ENCODE results near the gene VWF.
"Not testable (repeated sequence)": the region's sequence is repeated elsewhere in the genome, so short reads cannot be mapped to it uniquely, and the experiment has no call there.

VWF gene

DNA sequence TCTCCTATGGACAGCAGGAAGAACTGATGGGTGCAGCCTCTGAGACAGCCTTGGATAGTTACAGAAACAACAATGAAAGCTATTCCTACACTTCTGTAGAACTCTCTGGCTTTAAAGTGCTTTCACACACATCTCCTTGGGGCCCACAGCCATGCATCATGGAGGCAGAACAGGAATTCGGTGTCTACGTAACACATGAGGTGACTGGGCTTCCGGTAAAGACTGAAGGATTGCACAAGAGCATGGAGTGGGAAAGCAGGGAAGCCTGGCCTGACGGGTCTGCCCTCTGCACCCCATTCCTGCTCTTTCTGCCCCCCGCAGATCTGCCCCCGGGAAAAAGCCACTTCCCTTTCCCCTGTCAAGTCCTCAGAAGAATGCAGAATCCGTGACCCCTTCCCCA is 82.6 kb downstream of the VWF start:
- peaks cover 3% of the 10 kb centered on the region for H3K4me1 Mint-ChIP-seq
- no peak overlapping the region for H3K4me3 Mint-ChIP-seq
- ATAC-seq (ENCODE audit: low read depth) = no peak
- H3K9me3 Mint-ChIP-seq = no peaks in the 10 kb centered on the region
- no peak overlapping the region for H3K27ac Mint-ChIP-seq
- no peaks in the 10 kb centered on the region for H3K36me3 Mint-ChIP-seq
- peaks cover 7% of the 10 kb centered on the region for H3K27me3 Mint-ChIP-seq
- no peak for DNase-seq (ENCODE audit: low spot score in 2 of 2)

GRCh38 chr12:6040815-6041214 is 83.7 kb downstream of the VWF start:
- ATAC-seq (ENCODE audit: low read depth) (no peak), DNase-seq (ENCODE audit: low spot score in 2 of 2) (no peak)
- Mint-ChIP-seq H3K9me3 (no peaks in the 10 kb centered on the region), H3K4me1 (peaks cover 3% of the 10 kb centered on the region), H3K36me3 (no peaks in the 10 kb centered on the region), H3K27ac (no peak overlapping the region), H3K4me3 (no peak overlapping the region), H3K27me3 (peaks cover 5% of the 10 kb centered on the region)

DNA sequence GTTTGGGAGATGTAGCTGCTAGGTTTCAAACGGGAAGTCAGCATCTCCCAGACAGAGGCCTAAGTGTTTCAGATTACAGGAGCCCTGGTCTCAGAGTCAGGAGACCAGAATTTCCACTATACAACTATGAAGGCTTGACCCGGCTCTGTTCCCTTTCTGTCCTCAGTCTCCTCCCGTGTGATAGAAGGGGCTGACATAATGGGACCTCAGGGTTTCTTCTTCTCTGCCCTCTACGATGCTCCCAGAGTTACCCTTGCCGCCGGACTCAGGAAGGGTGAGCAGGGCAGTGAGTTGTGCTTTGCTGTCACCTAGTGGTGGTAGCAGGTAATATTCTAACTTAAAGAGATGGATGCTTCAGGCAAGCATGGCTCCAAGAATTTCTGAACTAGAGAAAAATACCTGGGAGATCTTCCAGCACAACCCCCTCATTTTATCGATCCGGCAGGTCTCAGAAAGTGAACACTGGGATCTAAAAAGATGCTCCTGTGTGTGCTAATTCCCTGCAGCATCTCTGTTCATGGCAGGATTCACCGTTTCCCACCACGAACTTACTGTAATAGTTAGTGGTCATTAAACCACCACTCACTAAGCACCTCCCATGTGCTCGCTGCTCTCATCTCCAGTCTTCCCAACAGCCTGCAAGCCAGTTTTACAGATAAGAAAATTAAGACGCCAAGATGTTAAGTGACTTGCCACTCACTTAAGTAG is 84.4 kb downstream of the VWF start:
- ATAC-seq (ENCODE audit: low read depth) (peak; percentile 76), DNase-seq (ENCODE audit: low spot score in 2 of 2) (peak; percentile 33 to 52)
- Mint-ChIP-seq H3K27me3 (peaks cover 5% of the 10 kb centered on the region), H3K36me3 (no peaks in the 10 kb centered on the region), H3K4me1 (peaks cover 3% of the 10 kb centered on the region), H3K9me3 (no peaks in the 10 kb centered on the region), H3K4me3 (peak overlapping the region; percentile 28), H3K27ac (no peak overlapping the region)

GRCh38 chr12:6038160-6038559 is 86.3 kb downstream of the VWF start:
- peaks cover 3% of the 10 kb centered on the region for H3K4me1 Mint-ChIP-seq
- DNase-seq (ENCODE audit: low spot score in 2 of 2) = peak in 1 of 2 donors; percentile 20
- no peaks in the 10 kb centered on the region for H3K36me3 Mint-ChIP-seq
- H3K9me3 Mint-ChIP-seq = no peaks in the 10 kb centered on the region
- no peak overlapping the region for H3K27ac Mint-ChIP-seq
- H3K4me3 Mint-ChIP-seq = no peak overlapping the region
- ATAC-seq (ENCODE audit: low read depth) = peak; percentile 74
- H3K27me3 Mint-ChIP-seq = peaks cover 4% of the 10 kb centered on the region

GRCh38 chr12:6037459-6037858 is 87.0 kb downstream of the VWF start:
- H3K4me3 Mint-ChIP-seq = no peak overlapping the region
- H3K4me1 Mint-ChIP-seq = peaks cover 3% of the 10 kb centered on the region
- no peak overlapping the region for H3K27ac Mint-ChIP-seq
- ATAC-seq (ENCODE audit: low read depth) (no peak), DNase-seq (ENCODE audit: low spot score in 2 of 2) (no peak)
- no peaks in the 10 kb centered on the region for H3K36me3 Mint-ChIP-seq
- peaks cover 8% of the 10 kb centered on the region for H3K27me3 Mint-ChIP-seq
- H3K9me3 Mint-ChIP-seq = no peaks in the 10 kb centered on the region

- H3K9me3 Mint-ChIP-seq = no peaks in the 10 kb centered on the region
These were observed 88.0 kb downstream of the VWF start for GRCh38 chr12:6036509-6036908.

DNA sequence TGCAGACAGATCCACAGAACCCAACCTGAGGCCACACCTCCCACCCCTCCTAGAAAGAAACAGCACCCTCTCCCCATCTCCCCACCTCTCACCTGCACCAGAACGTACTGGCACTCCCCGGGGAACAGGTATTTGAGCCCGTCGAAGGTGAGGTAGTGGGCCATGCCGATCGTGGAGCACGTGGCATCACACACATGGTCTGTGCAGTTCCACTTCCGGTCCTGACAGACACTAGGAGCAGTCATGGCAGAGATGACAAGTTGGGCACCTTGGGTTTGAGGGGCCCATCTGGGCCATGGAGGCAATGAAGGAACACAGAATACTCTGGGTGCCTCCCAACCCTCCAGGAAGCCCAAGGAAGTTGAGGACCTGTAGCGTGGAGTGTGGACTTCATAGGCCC is 89.9 kb downstream of the VWF start:
- H3K4me1 Mint-ChIP-seq = no peaks in the 10 kb centered on the region
- DNase-seq (ENCODE audit: low spot score in 2 of 2) (no peak), ATAC-seq (ENCODE audit: low read depth) (no peak)
- H3K4me3 Mint-ChIP-seq = no peak overlapping the region
- H3K36me3 Mint-ChIP-seq = no peaks in the 10 kb centered on the region
- no peak overlapping the region for H3K27ac Mint-ChIP-seq
- H3K27me3 Mint-ChIP-seq = peaks cover 8% of the 10 kb centered on the region
- H3K9me3 Mint-ChIP-seq = no peaks in the 10 kb centered on the region

More at GRCh38 chr12:6036509-6036908, 88.0 kb downstream of the VWF start:
- H3K27ac Mint-ChIP-seq = no peak overlapping the region
- H3K4me1 Mint-ChIP-seq = peaks cover 3% of the 10 kb centered on the region
- DNase-seq (ENCODE audit: low spot score in 2 of 2) = no peak
- peaks cover 8% of the 10 kb centered on the region for H3K27me3 Mint-ChIP-seq
- ATAC-seq (ENCODE audit: low read depth) = no peak
- no peaks in the 10 kb centered on the region for H3K36me3 Mint-ChIP-seq
- H3K4me3 Mint-ChIP-seq = no peak overlapping the region

- no peak overlapping the region for H3K27ac Mint-ChIP-seq
- peaks cover 2% of the 10 kb centered on the region for H3K9me3 Mint-ChIP-seq
- no peak for DNase-seq (ENCODE audit: low spot score in 2 of 2)
- H3K27me3 Mint-ChIP-seq = peaks cover 12% of the 10 kb centered on the region
- H3K4me1 Mint-ChIP-seq = no peaks in the 10 kb centered on the region
- ATAC-seq (ENCODE audit: low read depth) = no peak
- H3K4me3 Mint-ChIP-seq = no peak overlapping the region
- H3K36me3 Mint-ChIP-seq = no peaks in the 10 kb centered on the region
These were observed 90.9 kb downstream of the VWF start for GRCh38 chr12:6033546-6033945.

DNA sequence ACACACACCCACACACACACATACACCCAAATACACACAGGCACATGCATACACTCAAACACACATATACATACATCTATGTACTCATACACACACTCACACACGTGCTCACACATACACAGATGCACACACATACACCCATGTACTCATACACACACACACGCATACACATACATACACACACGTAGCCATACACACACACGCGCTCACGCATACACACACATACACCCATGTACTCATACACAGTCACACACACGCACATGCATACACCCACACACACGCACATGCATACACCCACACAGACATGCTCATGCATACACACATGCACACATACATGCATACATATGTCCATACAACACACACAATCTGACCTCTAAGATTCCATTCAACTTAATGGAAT is 91.7 kb downstream of the VWF start:
- H3K4me1 Mint-ChIP-seq = no peaks in the 10 kb centered on the region
- H3K9me3 Mint-ChIP-seq = peaks cover 2% of the 10 kb centered on the region
- no peaks in the 10 kb centered on the region for H3K36me3 Mint-ChIP-seq
- ATAC-seq (ENCODE audit: low read depth) = no peak
- no peak overlapping the region for H3K4me3 Mint-ChIP-seq
- no peak overlapping the region for H3K27ac Mint-ChIP-seq
- H3K27me3 Mint-ChIP-seq = peaks cover 13% of the 10 kb centered on the region
- DNase-seq (ENCODE audit: low spot score in 2 of 2) = no peak

GRCh38 chr12:6031001-6031400 is 93.5 kb downstream of the VWF start:
- ATAC-seq (ENCODE audit: low read depth) (no peak), DNase-seq (ENCODE audit: low spot score in 2 of 2) (no peak)
- H3K4me3 Mint-ChIP-seq = no peak overlapping the region
- H3K27me3 Mint-ChIP-seq = peaks cover 20% of the 10 kb centered on the region
- H3K27ac Mint-ChIP-seq = no peak overlapping the region
- peaks cover 5% of the 10 kb centered on the region for H3K9me3 Mint-ChIP-seq
- no peaks in the 10 kb centered on the region for H3K4me1 Mint-ChIP-seq
- peaks cover 2% of the 10 kb centered on the region for H3K36me3 Mint-ChIP-seq

DNA sequence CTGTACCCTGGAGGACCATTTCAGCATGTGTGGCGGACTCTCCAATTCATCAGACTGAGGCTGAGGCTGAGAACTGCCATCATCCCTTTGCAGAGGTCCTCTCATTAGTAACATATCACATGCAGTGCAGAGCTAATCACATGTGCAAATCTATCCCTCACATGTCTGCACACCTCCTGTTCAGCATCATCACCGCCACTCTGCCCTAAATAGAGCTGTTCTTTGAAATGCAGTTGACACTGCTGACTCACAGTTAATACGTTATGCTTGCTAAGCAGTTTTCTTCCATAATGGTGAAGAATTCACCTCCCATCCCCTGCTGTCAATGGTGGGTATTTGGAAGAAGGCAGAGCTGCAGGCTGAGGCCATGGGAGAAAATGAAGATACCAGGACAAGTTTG is 94.4 kb downstream of the VWF start:
- H3K36me3 Mint-ChIP-seq = peaks cover 2% of the 10 kb centered on the region
- peaks cover 21% of the 10 kb centered on the region for H3K27me3 Mint-ChIP-seq
- peaks cover 5% of the 10 kb centered on the region for H3K9me3 Mint-ChIP-seq
- H3K4me3 Mint-ChIP-seq = no peak overlapping the region
- no peak overlapping the region for H3K27ac Mint-ChIP-seq
- H3K4me1 Mint-ChIP-seq = no peaks in the 10 kb centered on the region
- ATAC-seq (ENCODE audit: low read depth) (no peak), DNase-seq (ENCODE audit: low spot score in 2 of 2) (no peak)

DNA sequence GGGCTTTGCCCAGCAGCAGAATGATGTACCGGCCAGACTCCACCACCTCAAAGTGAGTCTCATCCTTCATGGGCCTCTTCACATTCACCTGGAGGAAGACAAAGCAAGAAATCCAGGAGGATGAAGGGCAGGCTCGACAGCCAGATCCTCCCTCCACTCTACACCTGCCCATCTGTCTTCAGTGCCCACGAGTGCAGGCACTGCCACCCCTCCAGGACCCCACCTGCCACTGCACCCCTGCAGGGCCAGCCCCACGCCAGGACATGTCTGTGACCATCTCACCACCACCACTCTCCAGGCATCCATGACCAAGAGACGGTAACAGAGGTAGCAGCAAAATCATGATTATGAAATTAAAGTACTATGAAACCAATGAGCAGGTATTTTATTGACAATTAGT is 95.1 kb downstream of the VWF start:
- ATAC-seq (ENCODE audit: low read depth) = no peak
- no peak for DNase-seq (ENCODE audit: low spot score in 2 of 2)
- H3K4me3 Mint-ChIP-seq = no peak overlapping the region
- H3K27ac Mint-ChIP-seq = no peak overlapping the region
- H3K4me1 Mint-ChIP-seq = no peaks in the 10 kb centered on the region
- H3K9me3 Mint-ChIP-seq = peaks cover 5% of the 10 kb centered on the region
- peaks cover 2% of the 10 kb centered on the region for H3K36me3 Mint-ChIP-seq
- peaks cover 22% of the 10 kb centered on the region for H3K27me3 Mint-ChIP-seq

GRCh38 chr12:6026998-6027397 is 97.5 kb downstream of the VWF start:
- ATAC-seq (ENCODE audit: low read depth) (no peak), DNase-seq (ENCODE audit: low spot score in 2 of 2) (no peak)
- Mint-ChIP-seq H3K4me1 (no peaks in the 10 kb centered on the region), H3K27ac (no peak overlapping the region), H3K27me3 (peaks cover 24% of the 10 kb centered on the region), H3K9me3 (peaks cover 5% of the 10 kb centered on the region), H3K36me3 (peaks cover 2% of the 10 kb centered on the region), H3K4me3 (no peak overlapping the region)

DNA sequence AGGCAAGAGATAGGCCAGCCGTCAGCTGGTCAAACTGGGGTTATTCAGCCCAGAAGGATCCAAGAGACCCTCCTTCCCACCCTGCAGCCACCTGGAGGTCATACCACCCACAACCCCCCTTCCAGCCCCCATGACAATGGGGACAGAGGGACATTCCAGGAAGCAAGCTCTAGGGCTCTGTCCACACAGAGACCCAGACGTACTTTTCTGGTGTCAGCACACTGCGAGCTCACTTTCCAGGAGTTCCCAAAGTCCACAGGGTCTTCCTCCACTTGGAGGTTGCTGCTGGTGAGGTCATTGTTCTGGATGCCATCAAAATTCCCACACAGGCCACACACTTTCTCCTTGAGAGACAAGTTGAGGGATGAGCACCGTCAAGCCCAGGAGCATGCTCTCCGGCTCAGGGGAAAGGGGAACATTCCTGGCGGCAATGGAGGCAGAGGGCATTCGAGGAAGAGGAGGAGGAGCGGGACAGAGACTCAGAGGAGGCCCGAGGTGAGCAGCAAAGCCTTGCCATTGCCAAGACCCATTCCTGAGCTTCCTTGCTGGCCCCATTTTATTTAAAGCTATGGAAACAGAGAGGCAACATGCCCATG is 98.7 kb downstream of the VWF start:
- H3K36me3 Mint-ChIP-seq; H3K4me1 Mint-ChIP-seq; H3K9me3 Mint-ChIP-seq; H3K4me3 Mint-ChIP-seq; ATAC-seq (ENCODE audit: low read depth); H3K27ac Mint-ChIP-seq: not testable (repeated sequence)
- H3K27me3 Mint-ChIP-seq = peaks cover 26% of the 10 kb centered on the region
- peak in 1 of 2 donors; percentile 7 for DNase-seq (ENCODE audit: low spot score in 2 of 2)

GRCh38 chr12:6024066-6024465 is 100.4 kb downstream of the VWF start:
- peak in 1 of 2 donors; percentile 1 for DNase-seq (ENCODE audit: low spot score in 2 of 2)
- not testable (repeated sequence) for ATAC-seq (ENCODE audit: low read depth); H3K9me3 Mint-ChIP-seq; H3K4me3 Mint-ChIP-seq; H3K4me1 Mint-ChIP-seq; H3K27ac Mint-ChIP-seq; H3K36me3 Mint-ChIP-seq
- peaks cover 24% of the 10 kb centered on the region for H3K27me3 Mint-ChIP-seq
